Measurements from ENCODE around the gene RSRC1. TPM values are rescaled to one million over a fixed set of nuclear protein-coding genes. Genes with fewer than 3 reads are reported as not detected.

The RSRC1 gene
- total RNA-seq, 8 experiments from 2014 or later: 38.3 to 159 (median 45.1) TPM

DNA sequence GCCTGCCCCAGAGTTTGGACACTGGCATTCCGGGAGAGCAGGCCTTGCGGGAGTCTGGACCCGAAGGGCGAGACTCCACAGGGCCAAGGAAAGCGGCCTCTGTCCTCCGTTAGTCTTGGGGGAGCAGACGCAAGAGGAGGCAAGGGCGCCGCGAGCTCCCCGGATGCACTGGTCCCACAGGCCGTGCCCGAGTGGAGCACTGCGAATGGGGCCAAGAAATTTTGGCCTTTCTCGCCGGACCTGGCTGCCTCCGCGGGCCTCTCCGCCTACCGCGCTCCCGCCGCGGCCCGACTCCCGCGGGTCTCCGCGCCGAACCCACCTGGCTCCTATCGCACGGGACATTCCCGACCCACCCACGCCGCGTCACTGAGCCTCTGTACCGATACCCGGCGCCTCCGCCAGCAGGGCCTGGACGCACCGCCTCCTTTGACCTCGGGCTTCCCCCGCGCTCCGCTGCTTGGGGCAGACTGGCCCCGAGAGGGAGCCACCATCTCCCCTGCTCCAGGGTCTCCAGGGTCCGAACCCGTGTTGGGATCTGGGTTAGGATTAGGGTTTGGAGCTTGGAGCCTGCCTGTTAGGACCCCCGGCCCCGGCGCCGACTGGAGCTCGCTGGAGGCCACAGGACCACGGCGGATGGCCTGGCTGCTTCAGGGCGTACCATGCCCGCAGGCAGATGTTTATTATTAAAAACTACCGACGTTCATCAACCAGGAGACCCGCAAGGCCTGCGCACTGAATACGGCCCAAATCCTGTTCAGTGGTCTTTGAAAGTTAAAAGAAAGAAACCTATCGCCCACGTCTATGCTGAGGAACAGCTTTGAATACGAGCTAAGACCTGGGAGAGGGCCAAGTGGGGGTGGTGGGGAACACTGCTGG is 15.4 kb upstream of the RSRC1 start:
- no peak overlapping the region for H3K27ac ChIP-seq
- WGBS, 10 experiments: 2 to 100% (median 81%) methylated on average over 6 to 9 of the region's 66 CpGs; no CpG with 5 or more reads in 5 of the 10 experiments

GRCh38 chr3:158095111-158095813 is 14.6 kb upstream of the RSRC1 start:
- H3K4me1 ChIP-seq (replicated peaks in 1 of 2): peaks cover 3 to 4% of the 10 kb centered on the region in 2 donors
- 39 to 100% (median 80%) methylated on average over 1 to 13 of the region's 22 CpGs; no CpG with 5 or more reads in 3 of the 10 experiments for WGBS, 10 experiments
- H3K27ac ChIP-seq: no peak overlapping the region
- no peak overlapping the region for H3K4me3 ChIP-seq
- in situ Hi-C loops (cut with MboI; ENCODE audit: low pct_unique_long_range_greater_than_20kb in 2 of 9, low sequenced_read_pairs in 9 of 9, unreplicated experiment in 9 of 9): loop anchor here in 2 of 9 experiments (25.0 kb wide), 2 partner anchors 108 to 483 kb away; no protein-coding TSS in a partner anchor
- peak in 2 of 8 experiments; percentile 13 to 44 for ATAC-seq (replicated peaks in 6 of 8)

More for the DNA sequence above, 15.4 kb upstream of the RSRC1 start:
- in situ Hi-C loops (cut with MboI; ENCODE audit: low pct_unique_long_range_greater_than_20kb in 2 of 9, low sequenced_read_pairs in 9 of 9, unreplicated experiment in 9 of 9): loop anchor here in 2 of 9 experiments (25.0 kb wide), 2 partner anchors 107 to 482 kb away; no protein-coding TSS in a partner anchor
- Histone ChIP-seq H3K4me1 (replicated peaks in 1 of 2) (peaks cover 3 to 4% of the 10 kb centered on the region in 2 donors), H3K4me3 (no peak overlapping the region)
- ATAC-seq (replicated peaks in 6 of 8): peak in 1 of 8 experiments; percentile 35

DNA sequence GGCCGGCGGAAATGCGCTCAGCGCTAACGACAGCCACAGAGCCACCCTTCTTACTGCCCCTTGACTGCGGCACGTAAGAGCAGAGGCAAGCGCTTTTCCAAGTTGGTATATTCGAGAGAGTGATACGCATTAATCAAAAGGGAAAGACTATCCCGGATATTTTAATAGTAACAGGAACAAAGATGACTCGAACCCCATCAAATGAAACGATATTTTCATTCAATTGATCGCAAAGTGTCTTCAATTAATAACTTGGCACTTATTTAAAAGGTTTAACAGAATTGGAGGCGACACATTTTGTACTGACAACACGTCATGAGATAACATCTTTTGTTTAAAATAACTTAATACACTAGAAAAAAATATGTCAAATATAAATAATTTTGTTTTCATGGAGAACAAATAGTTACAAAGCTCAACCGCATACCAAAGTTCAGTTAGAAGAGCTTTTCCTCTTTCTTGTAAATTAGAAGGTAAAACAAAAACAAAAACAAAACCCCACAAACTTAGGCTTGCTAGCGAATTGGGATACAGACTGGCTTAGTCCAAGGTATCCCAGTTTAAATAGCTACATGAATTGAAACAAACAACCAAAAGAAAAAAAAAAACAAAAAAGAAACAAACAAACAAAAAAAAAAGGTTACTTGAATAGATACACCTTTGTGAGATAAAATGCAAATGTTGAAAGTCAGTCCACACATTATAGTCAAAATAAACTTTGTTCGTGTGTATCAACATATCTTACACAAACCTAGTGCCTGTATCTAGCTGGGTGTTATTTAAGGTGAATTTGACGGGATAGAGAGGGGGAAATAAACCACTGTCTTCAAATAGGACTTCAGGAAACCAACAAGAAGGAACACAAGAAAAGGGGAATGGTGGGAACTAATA is 13.8 kb upstream of the RSRC1 start:
- in situ Hi-C loops (cut with MboI; ENCODE audit: low pct_unique_long_range_greater_than_20kb in 2 of 9, low sequenced_read_pairs in 9 of 9, unreplicated experiment in 9 of 9): loop anchor here in 2 of 9 experiments (25.0 kb wide), 2 partner anchors 109 to 484 kb away; no protein-coding TSS in a partner anchor
- H3K4me3 ChIP-seq: no peak overlapping the region
- H3K4me1 ChIP-seq (replicated peaks in 1 of 2): peaks cover 3 to 4% of the 10 kb centered on the region in 2 donors
- no peak overlapping the region for H3K27ac ChIP-seq
- 16 to 98% (median 82%) methylated on average over 5 to 18 of the region's 20 CpGs for WGBS, 10 experiments
- ATAC-seq (replicated peaks in 6 of 8): no peak

- H3K4me3 ChIP-seq: peak overlapping the region in 3 of 5 donors; percentile 49 to 60 (median 52)
- no peak overlapping the region for H3K27ac ChIP-seq
- peaks cover 3 to 4% of the 10 kb centered on the region in 2 donors for H3K4me1 ChIP-seq (replicated peaks in 1 of 2)
- no peak for ATAC-seq (replicated peaks in 6 of 8)
- 3 to 98% (median 55%) methylated on average over 1 to 11 of the region's 11 CpGs for WGBS, 10 experiments
- in situ Hi-C loops (cut with MboI; ENCODE audit: low pct_unique_long_range_greater_than_20kb in 2 of 9, low sequenced_read_pairs in 9 of 9, unreplicated experiment in 9 of 9): loop anchor here in 2 of 9 experiments (25.0 kb wide), 2 partner anchors 110 to 485 kb away; no protein-coding TSS in a partner anchor
Measured at GRCh38 chr3:158097081-158097592, 12.8 kb upstream of the RSRC1 start.

DNA sequence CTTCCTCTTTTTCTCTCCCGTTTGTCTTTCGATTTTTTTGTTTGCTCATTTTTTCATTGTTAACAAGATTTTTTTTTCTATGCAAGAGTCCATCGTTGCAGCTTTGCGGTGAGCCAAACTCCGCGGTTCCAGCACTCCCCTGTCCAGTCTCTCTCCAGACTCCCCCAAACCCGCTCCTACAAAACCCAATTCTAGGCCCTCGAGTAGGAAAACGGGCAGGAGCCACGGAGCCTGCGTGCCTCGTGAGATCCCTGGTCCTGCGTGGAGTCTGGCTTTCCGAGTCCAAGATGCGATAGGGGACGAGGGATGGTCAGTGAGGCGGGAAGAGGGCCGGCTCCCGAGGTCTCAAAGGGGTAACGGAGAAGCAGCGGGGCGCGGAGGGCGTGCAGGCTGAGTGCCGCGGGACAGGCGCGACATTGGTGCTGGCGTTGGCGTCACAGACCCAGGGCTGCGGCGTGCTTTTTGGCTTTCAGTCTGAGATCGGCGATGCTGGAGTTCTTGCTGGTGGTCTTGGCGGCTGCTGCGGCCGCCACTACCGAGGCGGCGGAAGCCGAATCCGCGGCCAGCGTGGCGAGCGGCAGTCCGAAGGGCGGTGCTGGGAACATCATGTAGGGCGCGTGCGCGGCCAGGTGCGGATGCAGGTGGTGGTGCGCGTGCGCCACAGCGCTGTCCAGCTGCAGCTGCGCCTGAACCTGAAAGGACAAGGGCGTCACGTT is 12.1 kb upstream of the RSRC1 start:
- in situ Hi-C loops (cut with MboI; ENCODE audit: low pct_unique_long_range_greater_than_20kb in 2 of 9, low sequenced_read_pairs in 9 of 9, unreplicated experiment in 9 of 9): loop anchor here in 2 of 9 experiments (25.0 kb wide), 2 partner anchors 110 to 485 kb away; no protein-coding TSS in a partner anchor
- Histone ChIP-seq H3K4me3 (peak overlapping the region; percentile 39 to 60 (median 52)), H3K4me1 (replicated peaks in 1 of 2) (peaks cover 3 to 4% of the 10 kb centered on the region in 2 donors), H3K27ac (peak overlapping the region in 1 of 2 donors; percentile 65)
- peak in 5 of 8 experiments; percentile 93 to 96 (median 95) for ATAC-seq (replicated peaks in 6 of 8)
- WGBS, 10 experiments: 2 to 99% (median 45%) methylated on average over 8 to 47 of the region's 60 CpGs; no CpG with 5 or more reads in 1 of the 10 experiments

- ATAC-seq (replicated peaks in 6 of 8): no peak
- no peak overlapping the region for H3K27ac ChIP-seq
- in situ Hi-C loops (cut with MboI; ENCODE audit: low pct_unique_long_range_greater_than_20kb in 2 of 9, low sequenced_read_pairs in 9 of 9, unreplicated experiment in 9 of 9): loop anchor here in 2 of 9 experiments (25.0 kb wide), 2 partner anchors 111 to 486 kb away; no protein-coding TSS in a partner anchor
- WGBS, 10 experiments: 6 to 100% (median 16%) methylated on average over 2 to 5 of the region's 10 CpGs; no CpG with 5 or more reads in 5 of the 10 experiments
- H3K4me1 ChIP-seq (replicated peaks in 1 of 2): peaks cover 3 to 4% of the 10 kb centered on the region in 2 donors
- H3K4me3 ChIP-seq: peak overlapping the region; percentile 39 to 60 (median 52)
Measured at GRCh38 chr3:158098309-158098639, 11.6 kb upstream of the RSRC1 start.

DNA sequence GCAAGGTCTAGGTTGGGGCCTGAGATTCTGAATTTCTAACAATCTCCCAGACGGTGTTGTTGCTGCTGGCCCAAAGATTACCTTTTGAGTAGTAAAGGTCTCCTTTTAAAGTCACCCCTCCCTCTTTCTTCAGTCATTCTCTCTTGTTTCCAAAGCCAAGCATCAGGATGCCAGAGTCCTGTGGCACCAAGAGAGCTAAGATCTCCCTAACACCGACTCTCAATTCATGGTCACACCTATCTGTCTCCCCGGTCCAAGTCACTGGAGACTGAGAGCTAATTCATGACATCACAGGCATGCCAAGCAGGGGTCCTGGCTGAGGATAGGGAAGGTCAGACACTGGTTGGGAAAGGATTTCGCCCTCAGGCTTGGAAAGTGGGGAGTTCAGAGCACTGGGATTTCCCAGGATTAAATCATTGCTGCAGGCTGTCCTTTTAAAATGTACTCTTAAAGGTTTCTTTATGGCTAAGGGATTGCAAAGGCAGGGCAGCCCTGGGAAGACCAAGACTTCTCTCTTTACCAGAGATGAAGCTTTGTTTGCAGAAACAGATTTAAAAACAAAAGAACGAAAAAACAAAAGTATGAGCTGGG is 11.0 kb upstream of the RSRC1 start:
- H3K4me3 ChIP-seq: no peak overlapping the region
- in situ Hi-C loops (cut with MboI; ENCODE audit: low pct_unique_long_range_greater_than_20kb in 2 of 9, low sequenced_read_pairs in 9 of 9, unreplicated experiment in 9 of 9): loop anchor here in 2 of 9 experiments (25.0 kb wide), 2 partner anchors 112 to 487 kb away; no protein-coding TSS in a partner anchor
- peaks cover 4 to 8% of the 10 kb centered on the region in 2 donors for H3K4me1 ChIP-seq (replicated peaks in 1 of 2)
- 30 to 100% (median 71%) methylated on average over 1 to 4 of the region's 5 CpGs; no CpG with 5 or more reads in 2 of the 10 experiments for WGBS, 10 experiments
- ATAC-seq (replicated peaks in 6 of 8): no peak
- H3K27ac ChIP-seq: no peak overlapping the region

GRCh38 chr3:158100681-158101080 is 9.2 kb upstream of the RSRC1 start:
- peaks cover 4 to 8% of the 10 kb centered on the region in 2 donors for H3K4me1 ChIP-seq (replicated peaks in 1 of 2)
- in situ Hi-C loops (cut with MboI; ENCODE audit: low pct_unique_long_range_greater_than_20kb in 2 of 9, low sequenced_read_pairs in 9 of 9, unreplicated experiment in 9 of 9): loop anchor here in 3 of 9 experiments (25.0 kb wide), 3 partner anchors 212 to 488 kb away; no protein-coding TSS in a partner anchor
- no peak overlapping the region for H3K27ac ChIP-seq
- H3K4me3 ChIP-seq: no peak overlapping the region
- 9 to 100% (median 53%) methylated on average over 1 to 2 of the region's 2 CpGs for WGBS, 10 experiments
- ATAC-seq (replicated peaks in 6 of 8): no peak

- no peak for ATAC-seq (replicated peaks in 6 of 8)
- Histone ChIP-seq H3K4me3 (no peak overlapping the region), H3K27ac (no peak overlapping the region), H3K4me1 (replicated peaks in 1 of 2) (peaks cover 4 to 8% of the 10 kb centered on the region in 2 donors)
- 38 to 97% (median 69%) methylated on average over 3 to 14 of the region's 14 CpGs for WGBS, 10 experiments
- in situ Hi-C loops (cut with MboI; ENCODE audit: low pct_unique_long_range_greater_than_20kb in 2 of 9, low sequenced_read_pairs in 9 of 9, unreplicated experiment in 9 of 9): loop anchor here in 3 of 9 experiments (25.0 kb wide), 3 partner anchors 211 to 489 kb away; no protein-coding TSS in a partner anchor
Measured at GRCh38 chr3:158101335-158102241, 8.3 kb upstream of the RSRC1 start.

Measured in motor neuron (in vitro differentiated cells).